Uterus (tissue), 2 donors: Measurements from ENCODE around the gene KHDRBS2.

Source experiments
- POLR2A ChIP-seq, 2 donors: fragments of 450-650 bp; IDR thresholded peaks; one replicate each; pipeline ENCODE4 v1.6.1; 2016; ENCODE audit warnings: antibody characterized with exemption in 2 of 2, mild to moderate bottlenecking in 1 of 2, moderate library complexity in 1 of 2
- TF ChIP-seq, protein P1 (sequence below), 4 experiments: fragments of 200-600 bp in 2 of 4; fragments of 450-650 bp in 2 of 4; sonication (generic) in 2 of 4; IDR thresholded peaks; one replicate each; pipeline ENCODE4 v1.5.1; 2016 to 2019; ENCODE audit warnings: antibody characterized with exemption in 4 of 4, mild to moderate bottlenecking in 2 of 4, moderate library complexity in 1 of 4

DNA sequence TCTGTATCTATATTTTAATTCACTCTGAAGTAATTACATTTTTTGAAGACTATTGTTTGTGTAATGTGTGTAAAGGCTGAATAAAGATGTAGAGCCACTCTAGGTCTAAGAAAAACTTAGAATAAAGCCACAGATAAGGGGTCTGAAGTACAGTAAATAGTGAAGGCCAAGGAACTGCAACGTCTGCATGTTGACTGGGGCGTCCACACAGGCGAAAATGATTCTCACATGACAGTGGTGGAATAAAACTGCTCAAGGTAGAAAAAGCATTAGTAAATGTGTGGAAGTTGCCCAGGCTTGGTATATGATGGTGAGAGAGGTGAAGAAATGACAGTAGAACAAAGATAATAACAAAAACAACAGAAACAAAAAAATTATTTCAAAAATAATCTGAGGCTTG, 196.2 kb downstream of the KHDRBS2 start:
- TF ChIP-seq, protein P1, sequence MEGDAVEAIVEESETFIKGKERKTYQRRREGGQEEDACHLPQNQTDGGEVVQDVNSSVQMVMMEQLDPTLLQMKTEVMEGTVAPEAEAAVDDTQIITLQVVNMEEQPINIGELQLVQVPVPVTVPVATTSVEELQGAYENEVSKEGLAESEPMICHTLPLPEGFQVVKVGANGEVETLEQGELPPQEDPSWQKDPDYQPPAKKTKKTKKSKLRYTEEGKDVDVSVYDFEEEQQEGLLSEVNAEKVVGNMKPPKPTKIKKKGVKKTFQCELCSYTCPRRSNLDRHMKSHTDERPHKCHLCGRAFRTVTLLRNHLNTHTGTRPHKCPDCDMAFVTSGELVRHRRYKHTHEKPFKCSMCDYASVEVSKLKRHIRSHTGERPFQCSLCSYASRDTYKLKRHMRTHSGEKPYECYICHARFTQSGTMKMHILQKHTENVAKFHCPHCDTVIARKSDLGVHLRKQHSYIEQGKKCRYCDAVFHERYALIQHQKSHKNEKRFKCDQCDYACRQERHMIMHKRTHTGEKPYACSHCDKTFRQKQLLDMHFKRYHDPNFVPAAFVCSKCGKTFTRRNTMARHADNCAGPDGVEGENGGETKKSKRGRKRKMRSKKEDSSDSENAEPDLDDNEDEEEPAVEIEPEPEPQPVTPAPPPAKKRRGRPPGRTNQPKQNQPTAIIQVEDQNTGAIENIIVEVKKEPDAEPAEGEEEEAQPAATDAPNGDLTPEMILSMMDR (IDR thresholded peaks at IDR 0.05), result no peak
- TF ChIP-seq POLR2A (IDR thresholded peaks at IDR 0.05), result no peak
